HG03521 (cell line): Measurements from ENCODE around the gene FAM9C.
A peak's percentile ranks its signal among the peaks of the same experiment; 100 is the strongest.
"Not testable (repeated sequence)": the region's sequence is repeated elsewhere in the genome, so short reads cannot be mapped to it uniquely, and the experiment has no call there.

Experiments used
- ATAC-seq: cut with Tn5 transposase; IDR thresholded peaks from one replicate; pipeline ENCODE4 v1.9.1; 2021; ENCODE audit warnings: mild to moderate bottlenecking, moderate library complexity; ENCODE audit not compliant: unreplicated experiment

The FAM9C gene

GRCh38 chrX:13076176-13076961 is 31.9 kb upstream of the FAM9C start:
- peak; percentile 44 for ATAC-seq

- ATAC-seq, result peak; percentile 76
Observed at GRCh38 chrX:13074297-13075262, 30.2 kb upstream of the FAM9C start.

GRCh38 chrX:13069771-13070416 is 25.5 kb upstream of the FAM9C start:
- ATAC-seq, result no peak

- ATAC-seq, result no peak
Observed at GRCh38 chrX:13068651-13069050, 24.2 kb upstream of the FAM9C start.

GRCh38 chrX:13067773-13068172 is 23.4 kb upstream of the FAM9C start:
- ATAC-seq, result no peak

GRCh38 chrX:13066391-13066790 is 22.0 kb upstream of the FAM9C start:
- no peak for ATAC-seq

- ATAC-seq, result no peak
Observed at GRCh38 chrX:13064599-13065143, 20.3 kb upstream of the FAM9C start.

GRCh38 chrX:13063124-13063523 is 18.7 kb upstream of the FAM9C start:
- ATAC-seq, result not testable (repeated sequence)

GRCh38 chrX:13062331-13062730 is 17.9 kb upstream of the FAM9C start:
- not testable (repeated sequence) for ATAC-seq

GRCh38 chrX:13061215-13061708 is 16.8 kb upstream of the FAM9C start:
- not testable (repeated sequence) for ATAC-seq

GRCh38 chrX:13059637-13060499 is 15.4 kb upstream of the FAM9C start:
- no peak for ATAC-seq

GRCh38 chrX:13055486-13055885 is 11.1 kb upstream of the FAM9C start:
- ATAC-seq, result no peak

GRCh38 chrX:13053171-13053570 is 8.8 kb upstream of the FAM9C start:
- ATAC-seq, result no peak

- no peak for ATAC-seq
Observed at GRCh38 chrX:13051529-13052172, 7.2 kb upstream of the FAM9C start.

- ATAC-seq, result no peak
Observed at GRCh38 chrX:13051167-13051528, 6.7 kb upstream of the FAM9C start.

- ATAC-seq, result no peak
Observed at GRCh38 chrX:13050151-13050550, 5.7 kb upstream of the FAM9C start.

GRCh38 chrX:13048280-13048679 is 3.9 kb upstream of the FAM9C start:
- ATAC-seq, result no peak

GRCh38 chrX:13047759-13048158 is 3.3 kb upstream of the FAM9C start:
- no peak for ATAC-seq

- ATAC-seq, result no peak
Observed at GRCh38 chrX:13046141-13046855, 1.9 kb upstream of the FAM9C start.
